Measurements from ENCODE around the gene FBXL7. TPM values are rescaled to one million over a fixed set of nuclear protein-coding genes. Genes with fewer than 3 reads are reported as not detected.

The FBXL7 gene
- polyA plus RNA-seq, 1 donor from 2014 or later, result 0.24 TPM

GRCh38 chr5:15606197-15606596, 106.2 kb downstream of the FBXL7 start:
- H3K4me3 ChIP-seq (ENCODE audit: low read length), result no peak overlapping the region
- H3K79me2 ChIP-seq (replicated peaks; ENCODE audit: insufficient read depth, low read length), result no peaks in the 10 kb centered on the region
- H3K27ac ChIP-seq (ENCODE audit: low read length), result no peak overlapping the region
- H4K20me1 ChIP-seq (ENCODE audit: insufficient read depth), result no peaks in the 10 kb centered on the region
- no peak overlapping the region for H3K9ac ChIP-seq (ENCODE audit: low read length)
- no peaks in the 10 kb centered on the region for H3K9me2 ChIP-seq (ENCODE audit: insufficient read depth, low read length)
- no peak overlapping the region for H3K4me2 ChIP-seq (ENCODE audit: low read length)
- no peaks in the 10 kb centered on the region for H3K9me3 ChIP-seq (ENCODE audit: low read length)
- H3K27me3 ChIP-seq (ENCODE audit: insufficient read depth, low read depth, low read length), result no peaks in the 10 kb centered on the region
- H3F3A ChIP-seq (ENCODE audit: insufficient read depth, low read length, poor library complexity, severe bottlenecking), result no peaks in the 10 kb centered on the region
- TF ChIP-seq EZH2 (IDR thresholded peaks at IDR 0.05; ENCODE audit: borderline replicate concordance, insufficient read depth, low read length, poor library complexity, severe bottlenecking), result no peak
- TF ChIP-seq CTCF (IDR thresholded peaks at IDR 0.05; ENCODE audit: poor library complexity, severe bottlenecking), result no peak
- no peak for TF ChIP-seq POLR2AphosphoS5 (IDR thresholded peaks at IDR 0.05)
- TF ChIP-seq EP300 (conservative IDR thresholded peaks at IDR 0.05; ENCODE audit: poor library complexity, severe bottlenecking), result no peak
- no peak for TF ChIP-seq SMC3 (conservative IDR thresholded peaks at IDR 0.05; ENCODE audit: poor library complexity)
- no peak for TF ChIP-seq TAF1 (IDR thresholded peaks at IDR 0.05; ENCODE audit: low read depth)
- TF ChIP-seq RAD21 (conservative IDR thresholded peaks at IDR 0.05), result no peak
- TF ChIP-seq, protein P1, sequence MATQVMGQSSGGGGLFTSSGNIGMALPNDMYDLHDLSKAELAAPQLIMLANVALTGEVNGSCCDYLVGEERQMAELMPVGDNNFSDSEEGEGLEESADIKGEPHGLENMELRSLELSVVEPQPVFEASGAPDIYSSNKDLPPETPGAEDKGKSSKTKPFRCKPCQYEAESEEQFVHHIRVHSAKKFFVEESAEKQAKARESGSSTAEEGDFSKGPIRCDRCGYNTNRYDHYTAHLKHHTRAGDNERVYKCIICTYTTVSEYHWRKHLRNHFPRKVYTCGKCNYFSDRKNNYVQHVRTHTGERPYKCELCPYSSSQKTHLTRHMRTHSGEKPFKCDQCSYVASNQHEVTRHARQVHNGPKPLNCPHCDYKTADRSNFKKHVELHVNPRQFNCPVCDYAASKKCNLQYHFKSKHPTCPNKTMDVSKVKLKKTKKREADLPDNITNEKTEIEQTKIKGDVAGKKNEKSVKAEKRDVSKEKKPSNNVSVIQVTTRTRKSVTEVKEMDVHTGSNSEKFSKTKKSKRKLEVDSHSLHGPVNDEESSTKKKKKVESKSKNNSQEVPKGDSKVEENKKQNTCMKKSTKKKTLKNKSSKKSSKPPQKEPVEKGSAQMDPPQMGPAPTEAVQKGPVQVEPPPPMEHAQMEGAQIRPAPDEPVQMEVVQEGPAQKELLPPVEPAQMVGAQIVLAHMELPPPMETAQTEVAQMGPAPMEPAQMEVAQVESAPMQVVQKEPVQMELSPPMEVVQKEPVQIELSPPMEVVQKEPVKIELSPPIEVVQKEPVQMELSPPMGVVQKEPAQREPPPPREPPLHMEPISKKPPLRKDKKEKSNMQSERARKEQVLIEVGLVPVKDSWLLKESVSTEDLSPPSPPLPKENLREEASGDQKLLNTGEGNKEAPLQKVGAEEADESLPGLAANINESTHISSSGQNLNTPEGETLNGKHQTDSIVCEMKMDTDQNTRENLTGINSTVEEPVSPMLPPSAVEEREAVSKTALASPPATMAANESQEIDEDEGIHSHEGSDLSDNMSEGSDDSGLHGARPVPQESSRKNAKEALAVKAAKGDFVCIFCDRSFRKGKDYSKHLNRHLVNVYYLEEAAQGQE (IDR thresholded peaks at IDR 0.05; ENCODE audit: borderline replicate concordance), result no peak
- TF ChIP-seq MXI1 (conservative IDR thresholded peaks at IDR 0.05; ENCODE audit: poor library complexity, severe bottlenecking), result no peak
- no peak overlapping the region for H2AFZ ChIP-seq (ENCODE audit: low read depth, low read length)
- H3K36me3 ChIP-seq (ENCODE audit: insufficient read depth, low read length), result no peaks in the 10 kb centered on the region

- H3K9ac ChIP-seq (ENCODE audit: low read length), result no peak overlapping the region
- no peak for TF ChIP-seq EP300 (conservative IDR thresholded peaks at IDR 0.05; ENCODE audit: poor library complexity, severe bottlenecking)
- TF ChIP-seq MXI1 (conservative IDR thresholded peaks at IDR 0.05; ENCODE audit: poor library complexity, severe bottlenecking), result no peak
- no peak for TF ChIP-seq POLR2AphosphoS5 (IDR thresholded peaks at IDR 0.05)
- TF ChIP-seq, protein P1 (IDR thresholded peaks at IDR 0.05; ENCODE audit: borderline replicate concordance), result no peak
- no peak for TF ChIP-seq CTCF (IDR thresholded peaks at IDR 0.05; ENCODE audit: poor library complexity, severe bottlenecking)
- TF ChIP-seq SMC3 (conservative IDR thresholded peaks at IDR 0.05; ENCODE audit: poor library complexity), result no peak
- no peak for TF ChIP-seq TAF1 (IDR thresholded peaks at IDR 0.05; ENCODE audit: low read depth)
- no peak overlapping the region for H3K4me3 ChIP-seq (ENCODE audit: low read length)
- no peak overlapping the region for H3K4me2 ChIP-seq (ENCODE audit: low read length)
- H2AFZ ChIP-seq (ENCODE audit: low read depth, low read length), result no peak overlapping the region
- no peaks in the 10 kb centered on the region for H3K9me2 ChIP-seq (ENCODE audit: insufficient read depth, low read length)
- no peaks in the 10 kb centered on the region for H3K79me2 ChIP-seq (replicated peaks; ENCODE audit: insufficient read depth, low read length)
- no peaks in the 10 kb centered on the region for H3K27me3 ChIP-seq (ENCODE audit: insufficient read depth, low read depth, low read length)
- no peak overlapping the region for H3K27ac ChIP-seq (ENCODE audit: low read length)
- no peaks in the 10 kb centered on the region for H3K9me3 ChIP-seq (ENCODE audit: low read length)
- no peaks in the 10 kb centered on the region for H4K20me1 ChIP-seq (ENCODE audit: insufficient read depth)
- no peaks in the 10 kb centered on the region for H3K36me3 ChIP-seq (ENCODE audit: insufficient read depth, low read length)
- no peaks in the 10 kb centered on the region for H3F3A ChIP-seq (ENCODE audit: insufficient read depth, low read length, poor library complexity, severe bottlenecking)
Observed at GRCh38 chr5:15607076-15607475, 107.1 kb downstream of the FBXL7 start.
